ENCODE results near the gene TMEM19. TPM values are rescaled to one million over a fixed set of nuclear protein-coding genes. Genes with fewer than 3 reads are reported as not detected.

Gene TMEM19
- total RNA-seq, 4 donors from 2014 or later = 9.6 to 24.2 (median 16.6) TPM

GRCh38 chr12:71662849-71663560, 22.9 kb upstream of the TMEM19 start:
- TF ChIP-seq POLR2A (IDR thresholded peaks at IDR 0.05; ENCODE audit: low read depth) = no peak
- peak in 1 of 2 donors; percentile 45 for TF ChIP-seq POLR2AphosphoS5 (IDR thresholded peaks at IDR 0.05)
- TF ChIP-seq EP300 (IDR thresholded peaks at IDR 0.05) = no peak
- no peaks in the 10 kb centered on the region for H3K27me3 ChIP-seq
- H3K4me1 ChIP-seq = peaks cover 22 to 46% (median 36%) of the 10 kb centered on the region in 4 donors
- peak; percentile 95 for DNase-seq (ENCODE audit: extremely low spot score)
- intact Hi-C loops (cut with DNase I) = loop anchor here (10.0 kb wide), 1 partner anchor 92 kb away; the partner anchor contains the start of gene RAB21
- no peaks in the 10 kb centered on the region for H3K9me3 ChIP-seq
- peak overlapping the region; percentile 94 to 96 (median 95) for H3K27ac ChIP-seq (replicated peaks in 1 of 4)
- WGBS = 0% methylated on average over 13 of the region's 53 CpGs
- H3K4me3 ChIP-seq = peak overlapping the region; percentile 77 to 87 (median 82)
- peaks cover 7 to 23% (median 18%) of the 10 kb centered on the region in 4 donors for H3K36me3 ChIP-seq

- H3K27ac ChIP-seq (replicated peaks in 1 of 4) = peak within 1 kb of the TSS; percentile 94 to 96 (median 95)
- peak; percentile 97 for DNase-seq (ENCODE audit: extremely low spot score)
- peak within 1 kb of the TSS; percentile 77 to 87 (median 82) for H3K4me3 ChIP-seq
- intact Hi-C loops (cut with DNase I) = loop anchor here (2.0 to 10.0 kb wide), 2 partner anchors 21 to 91 kb away; partner anchors contain the start of gene RAB21
- no peaks in the 10 kb centered on the region for H3K27me3 ChIP-seq
- H3K4me1 ChIP-seq = peaks cover 22 to 46% (median 36%) of the 10 kb centered on the region in 4 donors
- H3K9me3 ChIP-seq = no peaks in the 10 kb centered on the region
- peak; percentile 90 for TF ChIP-seq POLR2A (IDR thresholded peaks at IDR 0.05; ENCODE audit: low read depth)
- TF ChIP-seq EP300 (IDR thresholded peaks at IDR 0.05) = no peak
- TF ChIP-seq POLR2AphosphoS5 (IDR thresholded peaks at IDR 0.05) = peak; percentile 97 to 99
- TF ChIP-seq CTCF (IDR thresholded peaks at IDR 0.05) = peak in 2 of 3 experiments; percentile 14 to 23
- 1% methylated on average over 49 of the region's 57 CpGs for whole genome bisulfite sequencing
- H3K36me3 ChIP-seq = peaks cover 0 to 15% (median 11%) of the 10 kb centered on the region in 4 donors
These were observed 22.1 kb upstream of the TMEM19 start, which contains the start of the genes THAP2 and ZFC3H1 for GRCh38 chr12:71663561-71664410. Gene THAP2 (plus strand): TSS chr12:71664301. CDS start chr12:71664510, 209 bp downstream. Gene ZFC3H1 (minus strand): TSS chr12:71663848. CDS start chr12:71663610, 238 bp downstream.

GRCh38 chr12:71664411-71665089, 21.3 kb upstream of the TMEM19 start:
- intact Hi-C loops (cut with DNase I) = loop anchor here (2.0 to 10.0 kb wide), 2 partner anchors 20 to 90 kb away; partner anchors contain the start of gene RAB21
- peaks cover 0 to 8% (median 3%) of the 10 kb centered on the region in 4 donors for H3K36me3 ChIP-seq
- H3K4me1 ChIP-seq = peaks cover 22 to 46% (median 36%) of the 10 kb centered on the region in 4 donors
- peak overlapping the region; percentile 77 to 87 (median 82) for H3K4me3 ChIP-seq
- no peaks in the 10 kb centered on the region for H3K9me3 ChIP-seq
- 3% methylated on average over 15 of the region's 20 CpGs for WGBS
- no peak for TF ChIP-seq EP300 (IDR thresholded peaks at IDR 0.05)
- no peak for TF ChIP-seq POLR2A (IDR thresholded peaks at IDR 0.05; ENCODE audit: low read depth)
- no peak for TF ChIP-seq CTCF (IDR thresholded peaks at IDR 0.05)
- no peak for TF ChIP-seq POLR2AphosphoS5 (IDR thresholded peaks at IDR 0.05)
- peak overlapping the region; percentile 94 to 96 (median 95) for H3K27ac ChIP-seq (replicated peaks in 1 of 4)
- no peak for DNase-seq (ENCODE audit: extremely low spot score)
- H3K27me3 ChIP-seq = no peaks in the 10 kb centered on the region

GRCh38 chr12:71665090-71665463, 20.8 kb upstream of the TMEM19 start:
- Histone ChIP-seq H3K36me3 (peaks cover 0 to 2% (median under 1%) of the 10 kb centered on the region in 4 donors), H3K27me3 (no peaks in the 10 kb centered on the region), H3K4me1 (peaks cover 22 to 44% (median 33%) of the 10 kb centered on the region in 4 donors), H3K9me3 (no peaks in the 10 kb centered on the region), H3K27ac (replicated peaks in 1 of 4) (peak overlapping the region; percentile 94 to 96 (median 95)), H3K4me3 (peak overlapping the region; percentile 77 to 87 (median 82))
- TF ChIP-seq POLR2A (IDR thresholded peaks at IDR 0.05; ENCODE audit: low read depth) (no peak), POLR2AphosphoS5 (IDR thresholded peaks at IDR 0.05) (no peak), CTCF (IDR thresholded peaks at IDR 0.05) (no peak), EP300 (IDR thresholded peaks at IDR 0.05) (no peak)
- WGBS = 18% methylated on average over 4 of the region's 4 CpGs
- intact Hi-C loops (cut with DNase I) = loop anchor here (2.0 to 10.0 kb wide), 2 partner anchors 20 to 90 kb away; partner anchors contain the start of gene RAB21
- DNase-seq (ENCODE audit: extremely low spot score) = no peak
